Activated T-helper 17 cell treated with anti-CD3 and anti-CD28 coated beads, Interleukin-2, amount 50 U/mL, for 72 hours (primary cell): Measurements from ENCODE around the gene DLX4. TPM values are rescaled to one million over a fixed set of nuclear protein-coding genes. Genes with fewer than 3 reads are reported as not detected.

Experiments
- ATAC-seq: fragments of 150-1000 bp; cut with Tn5 transposase; replicated peaks from 2 replicates; pipeline ENCODE4 v1.10.0; 2021; ENCODE audit warnings: mild to moderate bottlenecking, moderate library complexity
- H3K27ac Mint-ChIP-seq: one replicate; pipeline ENCODE4 v1.8.0; 2022; ENCODE audit warnings: mixed read lengths
- H3K27me3 Mint-ChIP-seq: one replicate; pipeline ENCODE4 v1.8.0; 2022; ENCODE audit warnings: mixed read lengths
- H3K36me3 Mint-ChIP-seq: one replicate; pipeline ENCODE4 v1.8.0; 2022; ENCODE audit warnings: low read depth, mild to moderate bottlenecking, mixed read lengths
- H3K4me1 Mint-ChIP-seq: one replicate; pipeline ENCODE4 v1.8.0; 2022; ENCODE audit warnings: mixed read lengths
- H3K4me3 Mint-ChIP-seq: one replicate; pipeline ENCODE4 v1.8.0; 2022; ENCODE audit warnings: mild to moderate bottlenecking, mixed read lengths
- H3K9me3 Mint-ChIP-seq: one replicate; pipeline ENCODE4 v1.8.0; 2022; ENCODE audit warnings: mixed read lengths
- total RNA-seq, 2 donors: library from RNA; stranded (reverse); gene quantifications; one replicate each; pipeline ENCODE4 v1.2.3, GENCODE V29; 2022

DLX4 gene
- total RNA-seq, 2 donors from 2014 or later, result 0.39 to 0.61 TPM

- Mint-ChIP-seq H3K27me3 (peaks cover 51% of the 10 kb centered on the region), H3K9me3 (no peaks in the 10 kb centered on the region), H3K4me3 (no peak overlapping the region), H3K27ac (no peak overlapping the region), H3K4me1 (no peaks in the 10 kb centered on the region), H3K36me3 (no peaks in the 10 kb centered on the region)
- no peak for ATAC-seq
Measured at GRCh38 chr17:49984283-49984682, 15.3 kb downstream of the DLX4 start.

DNA sequence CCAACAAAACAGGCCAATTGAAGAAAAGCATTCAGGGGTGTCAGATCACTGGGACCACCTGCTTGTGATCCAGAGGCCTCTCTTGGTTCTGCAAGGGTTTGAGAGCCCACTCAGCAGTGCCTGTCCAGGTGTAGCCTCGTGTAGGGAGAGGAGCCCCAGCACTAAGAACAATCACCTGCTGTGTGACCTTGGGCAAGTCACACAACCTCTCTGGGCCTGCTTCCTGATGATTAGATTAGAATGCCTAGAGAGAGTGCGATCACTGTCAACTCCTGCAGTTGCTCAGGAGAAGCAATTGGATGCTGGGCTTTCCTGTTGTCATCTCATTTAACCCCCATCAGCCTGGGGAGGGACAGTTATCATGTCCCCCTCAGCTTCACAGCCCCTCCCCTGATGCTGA is 15.8 kb downstream of the DLX4 start:
- Mint-ChIP-seq H3K36me3 (no peaks in the 10 kb centered on the region), H3K9me3 (no peaks in the 10 kb centered on the region), H3K27ac (no peak overlapping the region), H3K4me3 (no peak overlapping the region), H3K27me3 (peaks cover 50% of the 10 kb centered on the region), H3K4me1 (no peaks in the 10 kb centered on the region)
- ATAC-seq, result no peak

DNA sequence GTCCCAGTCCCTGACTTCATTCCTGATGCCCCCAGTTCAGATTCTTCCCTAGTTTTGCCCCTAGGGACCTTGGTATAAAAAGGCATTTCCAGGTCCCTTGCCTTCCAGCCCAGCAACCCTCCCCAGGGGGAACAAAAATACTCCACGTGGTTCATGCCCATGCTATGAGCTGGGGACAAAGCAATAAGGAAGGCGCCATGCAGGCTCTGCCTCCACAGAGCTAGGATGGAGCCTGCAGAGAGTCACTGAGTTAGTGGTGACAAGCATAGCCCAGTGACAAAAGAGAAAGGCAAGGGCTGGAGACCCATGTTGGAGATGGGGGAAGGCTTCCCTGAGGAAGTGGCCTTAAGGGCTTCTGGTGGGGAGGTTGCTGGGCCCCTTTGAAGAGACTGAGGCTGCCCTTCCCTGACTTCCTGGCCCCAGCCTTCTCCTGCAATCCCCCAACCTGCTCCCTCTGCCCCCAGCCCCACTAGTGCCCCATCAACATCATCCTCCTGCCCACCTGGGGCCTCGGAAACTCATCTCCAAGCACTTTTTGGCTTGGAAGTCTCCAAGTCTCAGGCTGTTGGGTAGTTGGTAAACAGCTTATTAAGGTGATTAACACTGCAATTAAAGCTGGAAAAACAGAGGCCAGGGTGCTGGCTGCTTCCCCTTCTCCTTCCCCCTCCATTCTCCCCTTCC is 16.5 kb downstream of the DLX4 start:
- no peak for ATAC-seq
- H3K36me3 Mint-ChIP-seq, result no peaks in the 10 kb centered on the region
- H3K27ac Mint-ChIP-seq, result no peak overlapping the region
- no peaks in the 10 kb centered on the region for H3K4me1 Mint-ChIP-seq
- peaks cover 54% of the 10 kb centered on the region for H3K27me3 Mint-ChIP-seq
- H3K4me3 Mint-ChIP-seq, result no peak overlapping the region
- H3K9me3 Mint-ChIP-seq, result no peaks in the 10 kb centered on the region

- no peaks in the 10 kb centered on the region for H3K36me3 Mint-ChIP-seq
- H3K27me3 Mint-ChIP-seq, result peaks cover 47% of the 10 kb centered on the region
- H3K4me1 Mint-ChIP-seq, result no peaks in the 10 kb centered on the region
- H3K9me3 Mint-ChIP-seq, result no peaks in the 10 kb centered on the region
- no peak overlapping the region for H3K27ac Mint-ChIP-seq
- no peak for ATAC-seq
- no peak overlapping the region for H3K4me3 Mint-ChIP-seq
Measured at GRCh38 chr17:49986396-49987289, 17.7 kb downstream of the DLX4 start.

- Mint-ChIP-seq H3K27ac (no peak overlapping the region), H3K4me1 (no peaks in the 10 kb centered on the region), H3K9me3 (no peaks in the 10 kb centered on the region), H3K27me3 (peaks cover 49% of the 10 kb centered on the region), H3K36me3 (no peaks in the 10 kb centered on the region), H3K4me3 (no peak overlapping the region)
- ATAC-seq, result no peak
Measured at GRCh38 chr17:49987290-49987585, 18.2 kb downstream of the DLX4 start.

GRCh38 chr17:49987681-49988441 is 18.9 kb downstream of the DLX4 start:
- no peak for ATAC-seq
- no peak overlapping the region for H3K27ac Mint-ChIP-seq
- no peaks in the 10 kb centered on the region for H3K4me1 Mint-ChIP-seq
- peaks cover 52% of the 10 kb centered on the region for H3K27me3 Mint-ChIP-seq
- H3K4me3 Mint-ChIP-seq, result no peak overlapping the region
- H3K9me3 Mint-ChIP-seq, result no peaks in the 10 kb centered on the region
- H3K36me3 Mint-ChIP-seq, result no peaks in the 10 kb centered on the region

DNA sequence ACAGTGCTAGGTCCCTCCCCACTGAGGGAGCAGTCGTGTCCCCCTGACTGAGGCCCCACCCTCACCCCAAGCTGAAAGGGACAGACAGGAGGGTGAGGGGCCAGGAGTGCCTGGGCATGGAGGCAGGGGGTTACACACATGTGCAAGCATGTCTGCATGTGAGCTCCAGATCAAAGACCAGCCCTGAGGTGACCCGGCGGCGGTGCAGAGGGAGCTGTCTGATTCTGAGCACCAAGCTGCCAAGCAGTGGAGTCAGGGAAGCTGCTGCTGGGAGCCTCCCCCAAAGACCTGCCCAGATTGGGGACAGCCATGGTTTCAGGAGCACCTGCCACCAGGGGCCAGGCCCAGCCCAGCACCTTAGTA is 20.5 kb downstream of the DLX4 start:
- Mint-ChIP-seq H3K27ac (no peak overlapping the region), H3K9me3 (no peaks in the 10 kb centered on the region), H3K36me3 (peaks cover 6% of the 10 kb centered on the region), H3K4me3 (no peak overlapping the region), H3K4me1 (peaks cover 7% of the 10 kb centered on the region), H3K27me3 (peaks cover 57% of the 10 kb centered on the region)
- no peak for ATAC-seq

GRCh38 chr17:49990331-49990730 is 21.3 kb downstream of the DLX4 start:
- no peak overlapping the region for H3K4me3 Mint-ChIP-seq
- H3K4me1 Mint-ChIP-seq, result peaks cover 11% of the 10 kb centered on the region
- no peaks in the 10 kb centered on the region for H3K9me3 Mint-ChIP-seq
- H3K27me3 Mint-ChIP-seq, result peaks cover 65% of the 10 kb centered on the region
- no peak for ATAC-seq
- H3K27ac Mint-ChIP-seq, result no peak overlapping the region
- H3K36me3 Mint-ChIP-seq, result peaks cover 6% of the 10 kb centered on the region

GRCh38 chr17:49990921-49991320 is 21.9 kb downstream of the DLX4 start:
- no peak overlapping the region for H3K4me3 Mint-ChIP-seq
- peaks cover 69% of the 10 kb centered on the region for H3K27me3 Mint-ChIP-seq
- H3K4me1 Mint-ChIP-seq, result peaks cover 11% of the 10 kb centered on the region
- H3K9me3 Mint-ChIP-seq, result no peaks in the 10 kb centered on the region
- ATAC-seq, result no peak
- peaks cover 6% of the 10 kb centered on the region for H3K36me3 Mint-ChIP-seq
- H3K27ac Mint-ChIP-seq, result no peak overlapping the region

DNA sequence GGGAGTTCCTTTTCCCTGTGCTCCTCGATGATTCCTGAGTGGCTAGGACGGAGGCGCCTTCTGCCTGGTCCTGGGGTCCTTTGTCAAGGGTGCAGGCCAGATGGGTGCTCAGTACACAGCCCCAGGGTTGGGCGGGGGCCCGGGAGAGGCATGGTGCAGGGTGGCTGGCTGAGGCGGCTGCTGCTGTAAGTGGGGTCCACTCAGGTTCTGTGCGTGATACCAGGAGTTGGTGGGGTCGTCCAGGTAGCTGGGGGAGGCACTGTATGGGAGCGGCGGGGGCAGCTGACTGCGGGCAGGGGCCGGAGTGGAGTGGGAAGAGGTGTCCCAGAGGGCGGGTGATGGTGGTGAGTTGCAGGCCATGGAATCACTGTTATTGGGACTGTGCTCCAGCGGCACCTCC is 22.4 kb downstream of the DLX4 start:
- H3K36me3 Mint-ChIP-seq, result peaks cover 6% of the 10 kb centered on the region
- no peak for ATAC-seq
- no peak overlapping the region for H3K27ac Mint-ChIP-seq

DNA sequence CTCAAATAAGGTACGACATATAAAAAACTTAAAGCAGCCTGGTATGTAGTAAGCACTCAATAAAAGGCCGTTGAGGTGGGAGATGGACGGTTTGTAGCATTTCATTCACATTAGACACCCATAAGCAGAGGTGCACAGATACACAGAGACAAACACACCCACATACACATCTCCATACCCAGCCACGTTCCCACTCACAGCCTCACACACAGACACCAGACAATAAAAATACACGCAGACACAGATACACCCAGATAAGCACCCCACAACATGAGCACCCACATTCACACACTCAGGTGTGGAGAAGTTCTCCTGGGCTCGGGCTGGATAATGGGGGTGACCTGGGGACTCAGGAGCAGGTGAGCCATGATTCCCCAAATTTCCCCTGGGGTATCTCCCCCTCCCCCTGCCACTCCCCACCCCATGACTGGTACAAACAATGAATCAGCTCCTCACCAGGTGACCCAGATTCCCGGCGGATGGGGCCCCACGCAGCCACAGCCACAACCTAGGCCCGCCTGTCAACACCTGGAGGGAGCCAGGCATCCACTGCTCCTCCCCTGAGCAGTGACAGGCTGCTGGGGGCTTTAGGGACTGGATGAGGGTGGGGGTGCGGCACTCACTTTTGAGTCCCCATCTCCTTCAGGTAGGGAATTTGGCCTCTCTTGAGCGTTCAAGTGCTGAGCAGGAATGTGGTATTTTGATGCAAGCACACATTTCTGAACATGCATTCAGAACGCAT is 23.4 kb downstream of the DLX4 start:
- Mint-ChIP-seq H3K4me1 (peaks cover 16% of the 10 kb centered on the region), H3K9me3 (no peaks in the 10 kb centered on the region), H3K4me3 (peak overlapping the region; percentile 48), H3K27me3 (peaks cover 66% of the 10 kb centered on the region), H3K27ac (no peak overlapping the region), H3K36me3 (peaks cover 6% of the 10 kb centered on the region)
- ATAC-seq, result no peak

More for the DNA sequence above, 22.4 kb downstream of the DLX4 start:
- H3K27me3 Mint-ChIP-seq, result peaks cover 73% of the 10 kb centered on the region
- no peaks in the 10 kb centered on the region for H3K9me3 Mint-ChIP-seq
- no peak overlapping the region for H3K4me3 Mint-ChIP-seq
- H3K4me1 Mint-ChIP-seq, result peaks cover 13% of the 10 kb centered on the region

DNA sequence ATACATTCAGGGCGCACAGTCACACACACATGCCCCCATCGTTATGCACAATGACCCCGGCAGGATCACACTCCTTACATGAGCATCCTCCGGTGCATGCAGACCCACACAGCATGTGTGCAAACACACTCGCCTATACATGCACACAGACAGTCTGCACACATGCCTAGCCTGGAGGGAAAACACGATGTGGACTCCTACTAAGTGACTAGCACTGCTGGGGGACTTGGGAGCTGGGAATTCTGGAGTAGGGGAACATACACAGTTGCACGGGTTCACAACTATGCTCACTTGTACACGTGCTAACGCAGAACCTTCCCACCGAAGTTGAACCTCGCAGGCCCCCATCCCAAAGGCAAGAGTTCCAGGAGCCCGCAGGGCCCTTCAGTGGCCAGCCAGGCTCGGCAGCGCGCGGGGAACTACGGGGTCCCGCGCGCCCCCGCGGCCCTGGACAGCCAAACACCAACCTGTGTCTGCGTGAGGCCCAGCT is 24.0 kb downstream of the DLX4 start:
- peaks cover 6% of the 10 kb centered on the region for H3K36me3 Mint-ChIP-seq
- H3K4me3 Mint-ChIP-seq, result peak overlapping the region; percentile 48

DNA sequence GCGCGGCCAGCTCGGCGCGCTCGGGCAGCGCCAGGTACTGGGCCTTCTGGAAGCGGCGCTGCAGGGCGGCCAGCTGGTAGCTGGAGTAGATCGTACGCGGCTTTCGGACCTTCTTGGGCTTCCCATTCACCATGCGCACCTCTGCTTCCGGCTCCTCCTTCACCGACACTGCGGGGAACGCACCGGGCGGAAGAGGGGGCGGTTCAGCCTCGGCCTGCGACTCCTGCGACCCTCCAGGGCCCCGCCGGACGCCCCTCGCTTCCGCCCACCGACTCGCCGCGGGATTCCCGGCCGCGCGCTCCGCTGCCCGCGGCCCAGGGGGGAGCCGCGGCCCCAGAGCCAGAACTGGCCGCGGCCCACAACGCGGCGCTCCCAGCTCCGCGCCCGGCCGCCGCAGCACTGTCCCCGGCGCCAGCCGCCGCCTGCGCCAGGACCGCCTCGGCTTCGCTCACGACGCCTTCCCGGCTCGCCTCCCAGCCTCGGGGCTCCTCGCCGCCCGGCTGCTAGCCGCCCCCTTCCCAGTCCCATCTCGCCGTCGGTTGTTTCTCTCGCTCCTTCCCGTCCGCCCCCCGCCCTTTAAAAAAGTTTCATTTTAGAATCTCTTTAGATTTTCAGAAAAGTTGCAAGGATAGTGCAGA is 24.6 kb downstream of the DLX4 start:
- Mint-ChIP-seq H3K27me3 (peaks cover 60% of the 10 kb centered on the region), H3K4me1 (peaks cover 16% of the 10 kb centered on the region), H3K9me3 (no peaks in the 10 kb centered on the region), H3K4me3 (peak overlapping the region; percentile 79), H3K36me3 (peaks cover 6% of the 10 kb centered on the region), H3K27ac (no peak overlapping the region)
- peak; percentile 31 for ATAC-seq

More for the DNA sequence above, 24.0 kb downstream of the DLX4 start:
- Mint-ChIP-seq H3K9me3 (no peaks in the 10 kb centered on the region), H3K27ac (no peak overlapping the region), H3K4me1 (peaks cover 16% of the 10 kb centered on the region), H3K27me3 (peaks cover 65% of the 10 kb centered on the region)
- no peak for ATAC-seq
